Measurements from ENCODE around the gene CNOT11.
A peak's percentile ranks its signal among the peaks of the same experiment; 100 is the strongest.
"Not testable (repeated sequence)": the region's sequence is repeated elsewhere in the genome, so short reads cannot be mapped to it uniquely, and the experiment has no call there.

The CNOT11 gene

GRCh38 chr2:101245468-101245867 is 7.2 kb upstream of the CNOT11 start:
- DNase-seq (ENCODE audit: low read depth) = not testable (repeated sequence)

- DNase-seq (ENCODE audit: low read depth) = not testable (repeated sequence)
Observed at GRCh38 chr2:101248756-101249155, 3.9 kb upstream of the CNOT11 start.

GRCh38 chr2:101249826-101250225 is 2.9 kb upstream of the CNOT11 start:
- no peak for DNase-seq (ENCODE audit: low read depth)

- not testable (repeated sequence) for DNase-seq (ENCODE audit: low read depth)
Observed at GRCh38 chr2:101251246-101251781, 1.4 kb upstream of the CNOT11 start.

GRCh38 chr2:101251844-101252407 is 760 bp upstream of the CNOT11 start:
- no peak for DNase-seq (ENCODE audit: low read depth)

GRCh38 chr2:101253013-101253702 is 472 bp downstream of the CNOT11 start:
- DNase-seq (ENCODE audit: low read depth) = peak; percentile 65

GRCh38 chr2:101253703-101254450 is 1.2 kb downstream of the CNOT11 start:
- no peak for DNase-seq (ENCODE audit: low read depth)

- DNase-seq (ENCODE audit: low read depth) = no peak
Observed at GRCh38 chr2:101255501-101255900, 2.8 kb downstream of the CNOT11 start.

GRCh38 chr2:101256316-101256715 is 3.6 kb downstream of the CNOT11 start:
- DNase-seq (ENCODE audit: low read depth) = no peak

GRCh38 chr2:101258804-101259203 is 6.1 kb downstream of the CNOT11 start:
- DNase-seq (ENCODE audit: low read depth) = no peak

GRCh38 chr2:101262142-101262541 is 9.5 kb downstream of the CNOT11 start:
- DNase-seq (ENCODE audit: low read depth) = no peak

- DNase-seq (ENCODE audit: low read depth) = no peak
Observed at GRCh38 chr2:101263377-101263800, 10.7 kb downstream of the CNOT11 start.

- DNase-seq (ENCODE audit: low read depth) = no peak
Observed at GRCh38 chr2:101264360-101264939, 11.8 kb downstream of the CNOT11 start.

- DNase-seq (ENCODE audit: low read depth) = no peak
Observed at GRCh38 chr2:101265893-101266499, 13.3 kb downstream of the CNOT11 start.

GRCh38 chr2:101267671-101268656 is 15.3 kb downstream of the CNOT11 start:
- no peak for DNase-seq (ENCODE audit: low read depth)

GRCh38 chr2:101270700-101271259 is 18.1 kb downstream of the CNOT11 start:
- DNase-seq (ENCODE audit: low read depth) = no peak

- no peak for DNase-seq (ENCODE audit: low read depth)
Observed at GRCh38 chr2:101272045-101272784, 19.5 kb downstream of the CNOT11 start.

GRCh38 chr2:101273056-101273455 is 20.4 kb downstream of the CNOT11 start:
- no peak for DNase-seq (ENCODE audit: low read depth)

- DNase-seq (ENCODE audit: low read depth) = no peak
Observed at GRCh38 chr2:101274142-101274541, 21.5 kb downstream of the CNOT11 start.

GRCh38 chr2:101277111-101277510 is 24.4 kb downstream of the CNOT11 start:
- no peak for DNase-seq (ENCODE audit: low read depth)

All from activated gamma-delta T cell treated with anti-CD3 and anti-CD28 coated beads, Interleukin-2, amount 50 U/mL, for 16 hours (primary cell).